Ascending aorta (tissue), 2 donors: ENCODE data around the gene TMEM175. TPM values are rescaled to one million over a fixed set of nuclear protein-coding genes. Genes with fewer than 3 reads are reported as not detected.

Experiments
- DNase-seq, 2 donors: peaks; one replicate each; pipeline ENCODE4 v3.0.0-alpha.2; 2019; ENCODE audit warnings: low spot score in 2 of 2
- H3K27ac ChIP-seq, 2 donors: fragments of 200-600 bp; sonication (generic); one replicate each; pipeline ENCODE4 v1.5.1; 2016 to 2017; ENCODE audit warnings: mild to moderate bottlenecking in 1 of 2
- H3K27me3 ChIP-seq: fragments of 200-600 bp; sonication (generic); one replicate; pipeline ENCODE4 v1.5.1; 2017
- H3K36me3 ChIP-seq, 2 donors: fragments of 200-600 bp; sonication (generic); one replicate each; pipeline ENCODE4 v1.5.1; 2016
- H3K4me1 ChIP-seq, 2 donors: fragments of 200-600 bp; sonication (generic); one replicate each; pipeline ENCODE4 v1.5.1; 2016 to 2017; ENCODE audit warnings: mild to moderate bottlenecking in 1 of 2
- H3K4me3 ChIP-seq, 2 donors: fragments of 200-600 bp; sonication (generic); one replicate each; pipeline ENCODE4 v1.5.1; 2016 to 2017; ENCODE audit warnings: mild to moderate bottlenecking in 1 of 2
- H3K9me3 ChIP-seq, 2 donors: fragments of 200-600 bp; sonication (generic); one replicate each; pipeline ENCODE4 v1.5.1; 2016
- CTCF ChIP-seq, 3 experiments: fragments of 200-600 bp in 2 of 3; fragments of 450-650 bp in 1 of 3; sonication (generic) in 2 of 3; IDR thresholded peaks; one replicate each; pipeline ENCODE4 v1.5.1; 2016 to 2019; ENCODE audit warnings: antibody characterized with exemption in 3 of 3, mild to moderate bottlenecking in 1 of 3, moderate library complexity in 1 of 3
- intact Hi-C: fragments of 100-400 bp; cut with DNase I; formaldehyde crosslinking; loops from one replicate; pipeline ENCODE4 v1.15.1; 2023
- total RNA-seq: library from RNA; depleted of rRNA; stranded (reverse); fragments of >200 nt; gene quantifications from one replicate; pipeline ENCODE4 v1.1.0, GENCODE V29; 2016

The TMEM175 gene
- total RNA-seq, 1 donor from 2014 or later: 41.2 TPM

DNA sequence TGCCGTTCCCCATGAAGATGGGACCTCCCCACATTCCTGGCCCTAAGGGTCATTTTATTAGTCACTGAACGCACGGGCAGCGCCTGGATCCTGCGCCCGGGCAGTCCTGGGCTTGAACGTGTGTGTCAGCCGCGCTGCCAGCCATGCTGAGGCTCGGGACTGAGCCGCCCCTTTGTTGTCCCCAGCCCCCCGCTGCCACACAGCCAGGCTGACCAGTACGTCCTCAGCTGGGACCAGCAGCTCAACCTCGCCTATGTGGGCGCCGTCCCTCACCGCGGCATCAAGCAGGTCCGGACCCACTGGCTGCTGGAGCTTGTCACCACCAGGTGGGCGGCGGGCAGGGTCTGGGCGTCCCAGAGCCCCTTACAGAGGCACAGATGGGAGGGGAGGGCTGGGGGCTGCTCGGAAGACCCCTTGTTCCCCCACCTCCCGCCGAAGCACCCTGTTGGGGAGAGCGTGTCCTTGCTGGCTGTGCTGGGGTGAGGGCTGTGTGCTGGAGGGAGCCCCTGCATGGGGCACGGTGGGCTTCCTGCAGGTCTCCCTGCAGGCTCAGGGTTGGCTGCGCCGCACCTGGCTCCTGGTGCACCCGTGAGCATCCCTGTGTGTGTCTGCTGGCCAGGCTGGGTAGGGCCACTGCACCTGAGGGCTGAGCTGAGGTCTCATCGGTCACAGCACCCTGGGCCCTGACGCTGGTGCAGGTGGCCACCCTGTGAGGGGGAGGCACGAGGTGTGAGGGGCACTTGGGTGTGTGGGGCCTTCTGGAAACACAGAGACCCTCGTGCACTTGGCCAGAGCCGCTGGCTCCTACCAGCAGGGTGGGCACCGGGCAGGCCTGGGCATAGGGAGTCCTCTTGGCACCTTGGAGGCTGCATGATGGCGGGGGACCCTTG, 55.6 kb downstream of the TMEM175 start:
- Histone ChIP-seq H3K36me3 (peaks cover 11 to 19% of the 10 kb centered on the region in 2 donors), H3K27ac (no peak overlapping the region), H3K9me3 (no peaks in the 10 kb centered on the region), H3K4me3 (peak overlapping the region; percentile 71 to 76), H3K27me3 (no peaks in the 10 kb centered on the region), H3K4me1 (peaks cover 4 to 14% of the 10 kb centered on the region in 2 donors)
- DNase-seq: peak in 1 of 2 donors; percentile 63
- intact Hi-C loops: no loop called here
- no peak for TF ChIP-seq CTCF (IDR thresholded peaks at IDR 0.05)

- intact Hi-C loops: no loop called here
- peaks cover 11 to 19% of the 10 kb centered on the region in 2 donors for H3K36me3 ChIP-seq
- peaks cover 4 to 14% of the 10 kb centered on the region in 2 donors for H3K4me1 ChIP-seq
- no peak overlapping the region for H3K4me3 ChIP-seq
- H3K9me3 ChIP-seq: no peaks in the 10 kb centered on the region
- TF ChIP-seq CTCF (IDR thresholded peaks at IDR 0.05): no peak
- no peak overlapping the region for H3K27ac ChIP-seq
- peak in 1 of 2 donors; percentile 62 for DNase-seq
- no peaks in the 10 kb centered on the region for H3K27me3 ChIP-seq
These were observed 56.8 kb downstream of the TMEM175 start for GRCh38 chr4:988726-989721.

DNA sequence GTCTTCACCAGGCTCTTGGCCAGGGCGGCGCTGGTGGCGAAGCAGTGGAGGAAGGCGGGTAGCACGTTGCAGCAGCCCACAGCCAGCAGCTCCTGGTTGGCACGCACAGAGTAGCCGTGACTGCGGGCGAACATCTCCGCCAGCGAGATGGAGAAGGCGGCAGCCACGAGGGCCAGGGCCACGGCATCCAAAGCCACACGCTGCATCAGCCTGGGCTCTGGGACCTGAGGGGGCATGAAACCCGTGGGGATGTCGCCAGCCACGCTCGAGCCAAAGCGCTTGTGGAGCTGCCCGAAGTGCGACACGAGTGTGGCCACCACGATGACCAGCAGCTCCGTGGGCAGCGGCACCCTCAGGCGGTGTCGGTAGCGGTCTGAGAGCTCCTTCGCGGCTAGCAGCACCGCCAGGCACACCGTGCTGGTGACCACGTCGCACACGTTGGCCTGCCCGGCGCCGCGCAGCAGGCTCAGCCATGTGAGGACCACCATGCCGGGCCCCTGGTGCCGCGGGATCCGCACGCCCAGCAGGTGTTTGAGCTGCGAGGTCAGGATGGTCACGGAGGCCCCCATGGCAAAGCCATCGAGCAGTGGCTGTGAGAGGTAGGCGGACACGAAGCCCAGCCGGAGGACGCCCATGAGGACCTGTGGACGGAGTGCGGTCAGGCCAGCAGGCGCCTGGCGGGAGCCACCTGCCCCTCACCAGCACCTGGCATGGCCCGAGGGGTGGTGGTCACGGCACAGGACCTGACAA, 57.6 kb downstream of the TMEM175 start:
- no peaks in the 10 kb centered on the region for H3K27me3 ChIP-seq
- intact Hi-C loops: no loop called here
- peaks cover 4 to 14% of the 10 kb centered on the region in 2 donors for H3K4me1 ChIP-seq
- H3K27ac ChIP-seq: no peak overlapping the region
- H3K36me3 ChIP-seq: peaks cover 11 to 19% of the 10 kb centered on the region in 2 donors
- H3K4me3 ChIP-seq: no peak overlapping the region
- H3K9me3 ChIP-seq: no peaks in the 10 kb centered on the region
- DNase-seq: peak in 1 of 2 donors; percentile 60
- TF ChIP-seq CTCF (IDR thresholded peaks at IDR 0.05): no peak

GRCh38 chr4:990746-991367, 58.6 kb downstream of the TMEM175 start:
- H3K27me3 ChIP-seq: no peaks in the 10 kb centered on the region
- no peak overlapping the region for H3K4me3 ChIP-seq
- TF ChIP-seq CTCF (IDR thresholded peaks at IDR 0.05): no peak
- peaks cover 11 to 19% of the 10 kb centered on the region in 2 donors for H3K36me3 ChIP-seq
- intact Hi-C loops: no loop called here
- DNase-seq: no peak
- H3K4me1 ChIP-seq: peaks cover 4 to 13% of the 10 kb centered on the region in 2 donors
- no peaks in the 10 kb centered on the region for H3K9me3 ChIP-seq
- H3K27ac ChIP-seq: no peak overlapping the region
